ENCODE data around the gene TBRG1. TPM values are rescaled to one million over a fixed set of nuclear protein-coding genes. Genes with fewer than 3 reads are reported as not detected.

The TBRG1 gene
- total and polyA plus RNA-seq, 2 donors from 2014 or later, result 23.3 to 35.6 TPM

DNA sequence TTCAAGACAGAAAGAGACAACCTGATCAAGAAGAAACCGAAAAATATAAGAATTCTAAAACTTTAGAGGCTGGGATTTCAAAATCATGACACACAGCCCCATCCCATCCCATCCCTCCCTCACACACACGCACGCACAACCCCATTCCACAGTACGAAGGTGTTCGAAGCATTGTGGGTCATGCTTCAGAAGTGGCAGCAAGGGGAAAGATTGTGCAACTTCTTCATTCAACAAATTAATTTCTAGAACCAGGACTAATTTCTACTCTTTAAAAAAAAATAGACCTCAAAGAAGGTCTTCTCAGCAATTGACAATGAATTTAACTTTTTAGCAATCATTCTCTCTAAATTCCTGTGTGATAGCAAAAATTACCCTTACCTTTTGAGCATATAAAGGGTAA lies 51.9 kb downstream of the TBRG1 start:
- TF ChIP-seq, protein P1, sequence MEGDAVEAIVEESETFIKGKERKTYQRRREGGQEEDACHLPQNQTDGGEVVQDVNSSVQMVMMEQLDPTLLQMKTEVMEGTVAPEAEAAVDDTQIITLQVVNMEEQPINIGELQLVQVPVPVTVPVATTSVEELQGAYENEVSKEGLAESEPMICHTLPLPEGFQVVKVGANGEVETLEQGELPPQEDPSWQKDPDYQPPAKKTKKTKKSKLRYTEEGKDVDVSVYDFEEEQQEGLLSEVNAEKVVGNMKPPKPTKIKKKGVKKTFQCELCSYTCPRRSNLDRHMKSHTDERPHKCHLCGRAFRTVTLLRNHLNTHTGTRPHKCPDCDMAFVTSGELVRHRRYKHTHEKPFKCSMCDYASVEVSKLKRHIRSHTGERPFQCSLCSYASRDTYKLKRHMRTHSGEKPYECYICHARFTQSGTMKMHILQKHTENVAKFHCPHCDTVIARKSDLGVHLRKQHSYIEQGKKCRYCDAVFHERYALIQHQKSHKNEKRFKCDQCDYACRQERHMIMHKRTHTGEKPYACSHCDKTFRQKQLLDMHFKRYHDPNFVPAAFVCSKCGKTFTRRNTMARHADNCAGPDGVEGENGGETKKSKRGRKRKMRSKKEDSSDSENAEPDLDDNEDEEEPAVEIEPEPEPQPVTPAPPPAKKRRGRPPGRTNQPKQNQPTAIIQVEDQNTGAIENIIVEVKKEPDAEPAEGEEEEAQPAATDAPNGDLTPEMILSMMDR (IDR thresholded peaks at IDR 0.05; ENCODE audit: borderline replicate concordance, extremely low read depth, insufficient read depth), result no peak
- no peak for DNase-seq
- Histone ChIP-seq H3K27me3 (ENCODE audit: control insufficient read depth, insufficient read depth, low read length) (no peaks in the 10 kb centered on the region), H3K4me1 (ENCODE audit: control insufficient read depth in 2 of 3, insufficient read depth in 2 of 3, low read depth in 1 of 3, low read length in 3 of 3) (peaks cover 2 to 7% (median 6%) of the 10 kb centered on the region in 3 donors), H3K4me3 (ENCODE audit: low read length in 3 of 3) (peak overlapping the region; percentile 72 to 87 (median 72)), H3K9me3 (ENCODE audit: control insufficient read depth in 2 of 3, insufficient read depth in 1 of 3, low read length in 3 of 3) (no peaks in the 10 kb centered on the region), H3K9ac (ENCODE audit: low read length in 3 of 3) (peak overlapping the region in 1 of 3 donors; percentile 15), H3K27ac (ENCODE audit: low read depth in 2 of 2, low read length in 2 of 2) (peak overlapping the region in 1 of 2 donors; percentile 64), H3K36me3 (ENCODE audit: control insufficient read depth in 2 of 3, insufficient read depth in 3 of 3, low read length in 3 of 3) (no peaks in the 10 kb centered on the region)
- intact Hi-C loops (cut with DNase I), result loop anchor here (5.0 kb wide), 1 partner anchor 88 kb away; the partner anchor contains the start of gene ESAM
- FAIRE-seq, result no peak

DNA sequence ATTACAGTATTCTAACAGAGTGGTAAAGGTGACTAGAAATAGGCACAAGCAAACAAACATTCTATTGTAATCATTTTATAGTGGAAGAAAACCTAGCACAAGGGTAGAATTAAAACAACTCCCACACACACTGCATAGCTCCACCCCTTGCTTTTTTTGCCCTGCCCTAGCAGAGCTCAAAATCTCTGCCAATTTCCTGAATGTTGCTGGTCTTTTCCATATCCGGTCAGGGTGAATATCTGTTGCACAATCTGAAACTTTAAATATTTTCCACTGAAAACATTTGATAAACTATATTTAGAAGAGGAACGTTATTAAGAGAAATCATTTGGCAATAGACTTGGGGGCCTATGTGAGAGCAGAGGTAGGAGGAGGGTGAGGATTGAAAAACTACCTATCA lies 53.7 kb downstream of the TBRG1 start:
- Histone ChIP-seq H3K4me1 (ENCODE audit: control insufficient read depth in 2 of 3, insufficient read depth in 2 of 3, low read depth in 1 of 3, low read length in 3 of 3) (peaks cover 2 to 7% (median 6%) of the 10 kb centered on the region in 3 donors), H3K36me3 (ENCODE audit: control insufficient read depth in 2 of 3, insufficient read depth in 3 of 3, low read length in 3 of 3) (no peaks in the 10 kb centered on the region), H3K27me3 (ENCODE audit: control insufficient read depth, insufficient read depth, low read length) (no peaks in the 10 kb centered on the region), H3K9me3 (ENCODE audit: control insufficient read depth in 2 of 3, insufficient read depth in 1 of 3, low read length in 3 of 3) (no peaks in the 10 kb centered on the region), H3K27ac (ENCODE audit: low read depth in 2 of 2, low read length in 2 of 2) (peak overlapping the region in 1 of 2 donors; percentile 9), H3K9ac (ENCODE audit: low read length in 3 of 3) (no peak overlapping the region), H3K4me3 (ENCODE audit: low read length in 3 of 3) (no peak overlapping the region)
- DNase-seq (peak in 1 of 5 donors; percentile 4), FAIRE-seq (peak; percentile 49)
- TF ChIP-seq, protein P1 (IDR thresholded peaks at IDR 0.05; ENCODE audit: borderline replicate concordance, extremely low read depth, insufficient read depth), result no peak
- intact Hi-C loops (cut with DNase I), result no loop called here

DNA sequence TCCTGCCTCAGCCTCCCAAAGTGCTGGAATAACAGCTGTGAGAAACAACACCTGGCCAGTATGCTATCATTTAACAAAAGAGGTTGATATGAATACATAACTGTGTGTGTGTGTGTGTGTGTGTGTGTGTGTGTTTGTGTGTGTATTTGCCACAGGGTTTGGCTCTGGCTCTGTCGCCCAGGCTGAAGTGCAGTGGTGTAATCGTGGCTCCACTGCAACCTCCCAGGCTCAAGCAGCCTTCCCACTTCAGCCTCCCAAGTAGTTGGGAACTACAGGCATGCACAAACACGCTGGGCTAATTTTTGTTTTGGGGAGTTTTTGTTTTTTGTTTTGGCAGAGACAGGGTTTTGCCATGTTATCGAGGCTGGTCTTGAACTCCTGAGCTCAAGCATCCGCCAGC lies 55.8 kb downstream of the TBRG1 start:
- Histone ChIP-seq H3K9me3 (ENCODE audit: control insufficient read depth in 2 of 3, insufficient read depth in 1 of 3, low read length in 3 of 3) (peaks cover 0 to 6% (median 0%) of the 10 kb centered on the region in 3 donors), H3K4me3 (ENCODE audit: low read length in 3 of 3) (no peak overlapping the region), H3K9ac (ENCODE audit: low read length in 3 of 3) (no peak overlapping the region), H3K27me3 (ENCODE audit: control insufficient read depth, insufficient read depth, low read length) (no peaks in the 10 kb centered on the region), H3K36me3 (ENCODE audit: control insufficient read depth in 2 of 3, insufficient read depth in 3 of 3, low read length in 3 of 3) (no peaks in the 10 kb centered on the region), H3K4me1 (ENCODE audit: control insufficient read depth in 2 of 3, insufficient read depth in 2 of 3, low read depth in 1 of 3, low read length in 3 of 3) (peaks cover 2 to 6% (median 4%) of the 10 kb centered on the region in 3 donors), H3K27ac (ENCODE audit: low read depth in 2 of 2, low read length in 2 of 2) (no peak overlapping the region)
- TF ChIP-seq, protein P1 (IDR thresholded peaks at IDR 0.05; ENCODE audit: borderline replicate concordance, extremely low read depth, insufficient read depth), result no peak
- intact Hi-C loops (cut with DNase I), result no loop called here
- no peak for FAIRE-seq
- DNase-seq, result no peak

DNA sequence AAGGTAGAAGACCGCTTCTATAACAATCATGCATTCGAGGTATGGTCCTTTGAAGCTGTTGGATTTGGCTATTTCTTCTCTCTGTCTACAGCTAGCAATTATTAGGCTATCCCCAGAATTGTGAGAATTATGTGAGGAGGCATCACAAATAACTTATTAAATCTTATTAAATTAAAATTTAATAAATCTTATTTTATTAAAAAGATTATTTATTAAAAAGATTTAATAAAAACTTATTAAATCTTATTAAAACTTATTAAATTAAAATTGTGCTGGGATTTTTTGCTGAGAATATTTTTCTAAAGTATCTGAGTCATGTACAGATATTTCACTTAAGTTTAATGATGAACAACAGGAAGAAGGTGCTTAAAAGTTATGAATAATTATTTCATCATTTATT lies 58.8 kb downstream of the TBRG1 start:
- Histone ChIP-seq H3K27me3 (ENCODE audit: control insufficient read depth, insufficient read depth, low read length) (no peaks in the 10 kb centered on the region), H3K9ac (ENCODE audit: low read length in 3 of 3) (no peak overlapping the region), H3K36me3 (ENCODE audit: control insufficient read depth in 2 of 3, insufficient read depth in 3 of 3, low read length in 3 of 3) (no peaks in the 10 kb centered on the region), H3K4me3 (ENCODE audit: low read length in 3 of 3) (no peak overlapping the region), H3K4me1 (ENCODE audit: control insufficient read depth in 2 of 3, insufficient read depth in 2 of 3, low read depth in 1 of 3, low read length in 3 of 3) (no peaks in the 10 kb centered on the region), H3K9me3 (ENCODE audit: control insufficient read depth in 2 of 3, insufficient read depth in 1 of 3, low read length in 3 of 3) (peaks cover 0 to 6% (median 0%) of the 10 kb centered on the region in 3 donors), H3K27ac (ENCODE audit: low read depth in 2 of 2, low read length in 2 of 2) (no peak overlapping the region)
- DNase-seq (no peak), FAIRE-seq (peak; percentile 73)
- intact Hi-C loops (cut with DNase I), result no loop called here
- TF ChIP-seq, protein P1 (IDR thresholded peaks at IDR 0.05; ENCODE audit: borderline replicate concordance, extremely low read depth, insufficient read depth), result no peak

All from kidney (tissue), 14 donors.